Pancreas (tissue), 10 donors: ENCODE measurements around the gene SBF2. TPM values are rescaled to one million over a fixed set of nuclear protein-coding genes. Genes with fewer than 3 reads are reported as not detected.
A peak's percentile ranks its signal among the peaks of the same experiment; 100 is the strongest.

Source experiments
- ATAC-seq, 4 donors: fragments of 200-7000 bp; cut with Tn5 transposase; one replicate each; pipeline versions ENCODE4 v1.8.0 to v1.9.1; 2020; ENCODE audit warnings: mild to moderate bottlenecking in 4 of 4, moderate library complexity in 4 of 4
- DNase-seq, 6 donors: peaks; one replicate each; pipeline ENCODE4 v3.0.0-alpha.2; 2020
- FAIRE-seq: peaks from 2 replicates; lab custom pipeline; 2012; peaks lifted over from hg19 to GRCh38; lab: Jason Lieb, UNC
- H3K27ac ChIP-seq, 4 donors: fragments of 200-600 bp; sonication (generic); 1 replicate in 3 of 4; 2 replicates in 1 of 4; pipeline versions ENCODE4 v1.5.0 to v1.8.0; 2020
- H3K27me3 ChIP-seq, 4 donors: fragments of 200-600 bp; one replicate each; pipeline ENCODE4 v1.8.0; 2021
- H3K36me3 ChIP-seq, 3 donors: fragments of 200-600 bp; sonication (generic) in 1 of 3; one replicate each; pipeline versions ENCODE4 v1.5.0 to v1.8.0; 2020 to 2021
- H3K4me1 ChIP-seq, 3 donors: fragments of 200-600 bp; one replicate each; pipeline ENCODE4 v1.8.0; 2021
- H3K4me3 ChIP-seq, 4 donors: fragments of 200-600 bp; sonication (generic) in 2 of 4; one replicate each; pipeline versions ENCODE4 v1.5.0 to v1.8.0; 2020 to 2021
- H3K9me3 ChIP-seq, 4 donors: fragments of 200-600 bp; one replicate each; pipeline ENCODE4 v1.8.0; 2021
- WGBS, 2 donors: extraction: QIAGEN DNeasy Blood & Tissue Kit; methylation state at CpG; one replicate each; pipeline ENCODE4 v1.1.7; 2013; 5-methylcytosine and 5-hydroxymethylcytosine counted together
- intact Hi-C, 3 donors: fragments of 100-400 bp; cut with DNase I; formaldehyde crosslinking; loops; one replicate each; pipeline versions ENCODE4 v1.11.1 to v1.14.2; 2022
- polyA plus RNA-seq, 2 donors: library from polyadenylated mRNA; stranded (reverse); fragments of 200-250 nt; gene quantifications; one replicate each; pipeline ENCODE4 v1.2.3, GENCODE V29; 2013
- total RNA-seq, 6 donors: library from RNA; stranded (reverse); fragmentation: NEBNext Ultra II Directional in 4 of 6; extraction: Animal tissue kit (Norgen Biotek cat#: 25700) in 4 of 6; gene quantifications; one replicate each; pipeline versions ENCODE4 v1.2.1 to v1.2.4, GENCODE V29; 2021 to 2023
- TF ChIP-seq, protein P1 (sequence below), 4 donors: fragments of 200-600 bp; sonication (generic) in 3 of 4; IDR thresholded peaks; one replicate each; pipeline versions ENCODE4 v1.5.0 to v1.8.0; 2021; ENCODE audit warnings: antibody characterized with exemption in 4 of 4
- donor health status: healthy with polysubstance abuse.
- donor health status: DM: no; HTN: no; CAD: no; lungs with moderate emphysema.
- donor health status: DM: no; HTN: no; CAD: no.
- donor health status: control.
- donor health status: control.
- donor health status: Bipolar disorder and iron deficiency.
- donor health status: DM: yes; HTN: yes; CAD: no.
- donor health status: DM: no; HTN: no; CAD: no.
- donor health status: DM: no; HTN: no; CAD: no.
- donor health status: DM: yes; HTN: yes; CAD: no.

Gene SBF2
- total and polyA plus RNA-seq, 8 donors = 4.6 to 21.8 (median 10.3) TPM

DNA sequence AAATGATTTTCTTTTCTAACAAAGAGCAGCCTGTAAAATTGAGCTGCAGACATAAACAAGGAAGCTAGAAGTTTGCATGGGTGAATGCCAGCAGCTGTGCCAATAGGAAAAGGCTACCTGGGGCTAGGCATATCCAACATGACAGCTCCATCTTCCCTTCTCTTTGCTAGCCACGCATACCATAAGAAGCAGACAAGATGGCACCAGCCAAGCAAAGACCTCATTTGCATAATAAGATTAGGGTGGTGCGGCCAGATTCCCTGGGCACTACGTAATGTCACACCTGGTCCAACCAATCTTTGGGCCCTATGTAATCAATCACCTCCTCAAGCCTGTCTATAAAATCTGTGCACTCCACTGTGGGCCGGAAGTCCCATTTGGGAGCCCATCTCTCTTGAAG, 521.8 kb downstream of the SBF2 start:
- TF ChIP-seq, protein P1, sequence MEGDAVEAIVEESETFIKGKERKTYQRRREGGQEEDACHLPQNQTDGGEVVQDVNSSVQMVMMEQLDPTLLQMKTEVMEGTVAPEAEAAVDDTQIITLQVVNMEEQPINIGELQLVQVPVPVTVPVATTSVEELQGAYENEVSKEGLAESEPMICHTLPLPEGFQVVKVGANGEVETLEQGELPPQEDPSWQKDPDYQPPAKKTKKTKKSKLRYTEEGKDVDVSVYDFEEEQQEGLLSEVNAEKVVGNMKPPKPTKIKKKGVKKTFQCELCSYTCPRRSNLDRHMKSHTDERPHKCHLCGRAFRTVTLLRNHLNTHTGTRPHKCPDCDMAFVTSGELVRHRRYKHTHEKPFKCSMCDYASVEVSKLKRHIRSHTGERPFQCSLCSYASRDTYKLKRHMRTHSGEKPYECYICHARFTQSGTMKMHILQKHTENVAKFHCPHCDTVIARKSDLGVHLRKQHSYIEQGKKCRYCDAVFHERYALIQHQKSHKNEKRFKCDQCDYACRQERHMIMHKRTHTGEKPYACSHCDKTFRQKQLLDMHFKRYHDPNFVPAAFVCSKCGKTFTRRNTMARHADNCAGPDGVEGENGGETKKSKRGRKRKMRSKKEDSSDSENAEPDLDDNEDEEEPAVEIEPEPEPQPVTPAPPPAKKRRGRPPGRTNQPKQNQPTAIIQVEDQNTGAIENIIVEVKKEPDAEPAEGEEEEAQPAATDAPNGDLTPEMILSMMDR (IDR thresholded peaks at IDR 0.05) = no peak
- WGBS, 2 donors = 89 to 92% methylated on average over 4 of the region's 4 CpGs
- FAIRE-seq = no peak

DNA sequence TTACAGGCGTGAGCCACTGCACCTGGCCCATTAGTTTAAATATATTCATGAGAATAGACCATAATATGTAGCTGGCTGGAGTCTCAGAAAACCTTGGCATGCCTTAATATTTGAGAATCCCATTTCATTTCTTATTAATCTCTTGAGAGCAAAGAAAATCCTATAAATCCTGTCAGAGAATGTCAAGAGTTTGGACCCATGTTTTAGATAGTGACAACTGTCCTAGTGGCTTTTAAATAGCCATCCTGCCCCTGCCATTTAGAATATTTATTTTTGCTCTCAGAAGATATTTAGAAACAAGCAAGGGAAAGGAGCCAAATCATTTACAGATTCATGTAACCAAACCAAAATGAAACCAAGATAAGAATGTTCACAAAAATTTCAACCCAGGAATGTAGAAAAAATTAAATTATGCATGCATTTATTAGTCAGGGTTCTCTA, 522.9 kb downstream of the SBF2 start:
- WGBS, 2 donors = 74 to 79% methylated on average over 1 of the region's 1 CpG
- TF ChIP-seq, protein P1 (IDR thresholded peaks at IDR 0.05) = no peak
- Histone ChIP-seq H3K36me3 (no peaks in the 10 kb centered on the region), H3K9me3 (no peaks in the 10 kb centered on the region), H3K4me1 (no peaks in the 10 kb centered on the region), H3K27ac (no peak overlapping the region), H3K4me3 (no peak overlapping the region), H3K27me3 (no peaks in the 10 kb centered on the region)
- FAIRE-seq (no peak), ATAC-seq (no peak), DNase-seq (no peak)
- intact Hi-C loops = no loop called here

More for the DNA sequence above, 521.8 kb downstream of the SBF2 start:
- no peak overlapping the region for H3K4me3 ChIP-seq
- no peaks in the 10 kb centered on the region for H3K27me3 ChIP-seq
- no peaks in the 10 kb centered on the region for H3K36me3 ChIP-seq
- no peaks in the 10 kb centered on the region for H3K4me1 ChIP-seq
- no peaks in the 10 kb centered on the region for H3K9me3 ChIP-seq
- intact Hi-C loops = no loop called here
- ATAC-seq = no peak
- DNase-seq = no peak
- no peak overlapping the region for H3K27ac ChIP-seq

DNA sequence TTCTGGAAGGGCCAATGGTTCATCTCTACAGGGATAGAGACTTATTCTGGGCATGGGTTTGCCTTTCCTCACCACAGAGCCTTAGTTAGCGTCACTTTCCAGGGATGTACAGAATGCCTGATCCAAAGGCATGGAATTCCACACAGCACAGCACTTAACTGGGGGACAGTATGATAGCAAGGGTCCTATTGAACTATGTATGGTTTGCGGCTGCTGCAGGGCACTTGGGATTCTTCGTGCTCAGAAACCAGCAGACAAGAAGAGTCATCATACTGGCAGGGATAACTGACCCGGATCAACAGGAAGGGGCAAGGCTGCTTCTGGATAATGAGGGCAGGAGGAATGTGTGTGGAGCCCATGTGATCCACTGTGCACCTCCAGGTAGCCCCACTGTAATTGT, 524.4 kb downstream of the SBF2 start:
- ATAC-seq (no peak), DNase-seq (no peak), FAIRE-seq (no peak)
- Histone ChIP-seq H3K4me3 (no peak overlapping the region), H3K4me1 (no peaks in the 10 kb centered on the region), H3K27ac (no peak overlapping the region), H3K36me3 (no peaks in the 10 kb centered on the region), H3K9me3 (no peaks in the 10 kb centered on the region), H3K27me3 (no peaks in the 10 kb centered on the region)
- TF ChIP-seq, protein P1 (IDR thresholded peaks at IDR 0.05) = no peak
- 88 to 96% methylated on average over 4 of the region's 4 CpGs for WGBS, 2 donors
- intact Hi-C loops = no loop called here

DNA sequence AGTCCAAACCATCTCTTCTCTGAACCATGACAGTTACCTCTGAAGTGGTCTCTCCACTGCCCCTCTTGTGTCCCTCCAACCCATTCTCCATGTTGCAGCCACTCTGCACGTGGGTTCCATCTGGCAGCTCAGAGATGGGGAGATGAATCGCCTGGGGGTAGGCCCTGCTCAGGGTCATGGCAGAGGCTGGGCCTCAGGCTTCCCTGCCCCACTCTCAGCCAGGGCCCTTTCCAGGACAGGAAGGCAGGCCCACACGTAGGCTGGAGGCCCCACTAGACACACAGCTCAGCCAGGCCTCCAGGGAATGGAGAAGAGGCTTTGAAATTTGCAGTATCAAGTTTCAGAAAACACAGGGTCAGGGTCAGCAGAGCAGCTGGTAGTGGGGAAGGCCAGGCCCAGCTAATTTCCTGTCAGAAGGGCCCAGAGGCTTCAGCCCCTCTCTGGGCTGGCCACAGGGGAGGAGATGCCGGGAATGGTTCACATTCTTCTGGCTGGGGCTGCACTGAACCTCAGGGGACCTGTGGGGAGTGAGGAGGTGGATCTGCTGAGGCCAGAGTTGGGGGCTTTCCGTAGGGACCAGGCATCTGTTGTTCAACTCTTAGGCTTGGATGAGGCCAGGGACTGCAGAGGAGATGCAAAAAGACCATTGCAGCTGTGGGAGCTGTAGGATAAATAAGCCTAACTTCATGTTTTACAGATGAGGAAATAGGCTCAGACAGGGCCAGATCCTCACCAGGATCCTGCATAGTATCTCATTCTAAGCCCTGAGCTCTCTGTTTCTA, 528.5 kb downstream of the SBF2 start:
- peak in 3 of 4 donors; percentile 64 to 72 (median 68) for ATAC-seq
- Histone ChIP-seq H3K4me3 (no peak overlapping the region), H3K9me3 (no peaks in the 10 kb centered on the region), H3K27me3 (no peaks in the 10 kb centered on the region), H3K4me1 (no peaks in the 10 kb centered on the region), H3K27ac (peak overlapping the region in 1 of 4 donors; percentile 22), H3K36me3 (no peaks in the 10 kb centered on the region)
- intact Hi-C loops = no loop called here
- DNase-seq = peak in 1 of 6 donors; percentile 16
- TF ChIP-seq, protein P1 (IDR thresholded peaks at IDR 0.05) = no peak
- FAIRE-seq = no peak
- WGBS, 2 donors = 77 to 84% methylated on average over 5 of the region's 5 CpGs

DNA sequence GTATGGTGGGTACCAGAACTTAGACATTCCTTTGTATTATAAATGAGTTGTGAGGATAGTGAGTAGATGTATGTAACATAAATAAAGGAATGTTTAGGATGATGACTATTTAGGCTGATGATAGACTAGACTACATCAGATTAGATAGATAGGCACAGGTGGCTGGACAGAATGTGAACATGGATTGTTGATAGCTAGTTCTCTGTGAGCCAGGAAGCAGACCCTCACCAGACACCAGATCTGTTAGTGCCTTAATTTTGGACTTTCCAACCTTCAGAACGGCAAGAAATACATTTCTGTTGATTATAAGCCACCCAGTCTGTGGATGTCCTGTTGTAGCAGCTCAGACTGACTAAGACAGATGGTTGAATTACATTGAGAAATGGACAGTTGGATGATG, 530.7 kb downstream of the SBF2 start:
- no peak for DNase-seq

More for the DNA sequence above, 530.7 kb downstream of the SBF2 start:
- FAIRE-seq = no peak
- Histone ChIP-seq H3K4me3 (no peak overlapping the region), H3K9me3 (no peaks in the 10 kb centered on the region), H3K4me1 (peaks cover 6 to 11% (median 10%) of the 10 kb centered on the region in 3 donors), H3K27ac (no peak overlapping the region), H3K36me3 (no peaks in the 10 kb centered on the region), H3K27me3 (no peaks in the 10 kb centered on the region)
- WGBS, 2 donors = 81 to 86% methylated on average over 1 of the region's 1 CpG
- intact Hi-C loops = no loop called here
- no peak for ATAC-seq
- TF ChIP-seq, protein P1 (IDR thresholded peaks at IDR 0.05) = no peak
